ENCODE measurements around the gene GPC6.
"Not testable (repeated sequence)": the region's sequence is repeated elsewhere in the genome, so short reads cannot be mapped to it uniquely, and the experiment has no call there.

Gene GPC6

DNA sequence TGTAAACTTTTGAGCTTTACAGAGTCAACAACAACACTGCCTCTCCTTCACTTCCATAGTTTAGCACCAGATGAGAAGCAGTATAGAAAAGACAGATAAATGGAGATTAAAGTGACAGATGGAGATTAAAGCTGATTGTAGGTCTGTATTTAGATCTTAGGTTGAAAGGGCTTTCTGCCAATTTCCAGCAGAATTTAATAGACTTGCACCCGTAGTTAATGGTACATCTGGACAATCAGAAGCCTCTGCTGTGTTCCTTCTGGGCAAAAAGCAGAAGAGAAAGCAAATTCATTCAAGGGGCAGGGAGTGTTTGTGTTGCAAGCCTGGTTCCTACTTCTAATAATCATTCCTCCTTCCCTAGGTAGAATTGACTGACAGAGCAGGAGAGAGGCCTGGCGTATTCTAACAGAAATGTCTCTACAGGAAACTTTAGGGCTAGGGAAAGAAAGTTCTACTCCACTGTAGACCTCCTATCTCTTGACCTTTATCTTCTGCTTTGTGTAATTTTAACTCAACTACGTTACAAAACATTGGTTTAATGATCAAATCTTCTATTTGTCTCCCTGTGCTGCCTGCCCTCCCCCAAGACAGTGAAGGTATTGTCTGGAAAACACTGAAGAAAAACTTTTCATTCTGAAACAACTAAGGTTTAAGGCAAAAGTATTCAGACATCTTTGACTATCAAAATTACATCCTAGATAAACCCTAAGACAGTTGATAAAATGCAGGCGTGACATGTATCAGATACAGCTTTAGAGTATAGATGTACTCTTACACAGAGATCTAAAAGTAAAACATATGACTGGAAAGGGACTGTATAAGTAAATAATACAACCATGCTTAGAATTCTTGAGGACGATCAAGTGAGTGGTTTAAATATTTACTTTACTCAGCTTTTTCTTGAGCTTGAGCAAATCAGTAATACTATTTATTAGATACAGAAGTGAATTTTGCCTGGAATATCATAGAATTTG, 44.4 kb downstream of the GPC6 start:
- DNase-seq, result peak; percentile 40

DNA sequence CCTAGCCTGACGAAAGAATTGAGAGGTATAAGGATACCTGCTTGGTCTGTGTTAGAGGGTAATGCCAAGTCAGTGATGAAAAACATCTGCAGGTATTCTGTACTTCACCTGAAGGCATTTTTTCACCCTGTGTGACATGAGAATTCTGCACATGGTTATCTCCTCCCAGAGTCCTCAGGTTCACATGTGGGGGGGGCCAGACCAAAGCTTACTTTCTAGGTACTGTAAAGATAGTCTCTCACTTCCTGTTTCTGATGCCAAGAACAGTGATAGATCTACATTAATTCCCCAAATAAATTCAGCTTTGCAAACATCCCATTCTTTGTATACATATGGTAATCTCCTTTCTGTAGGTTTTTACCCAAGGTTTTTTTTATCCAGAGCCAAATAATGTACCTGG, 53.4 kb downstream of the GPC6 start:
- DNase-seq, result no peak

DNA sequence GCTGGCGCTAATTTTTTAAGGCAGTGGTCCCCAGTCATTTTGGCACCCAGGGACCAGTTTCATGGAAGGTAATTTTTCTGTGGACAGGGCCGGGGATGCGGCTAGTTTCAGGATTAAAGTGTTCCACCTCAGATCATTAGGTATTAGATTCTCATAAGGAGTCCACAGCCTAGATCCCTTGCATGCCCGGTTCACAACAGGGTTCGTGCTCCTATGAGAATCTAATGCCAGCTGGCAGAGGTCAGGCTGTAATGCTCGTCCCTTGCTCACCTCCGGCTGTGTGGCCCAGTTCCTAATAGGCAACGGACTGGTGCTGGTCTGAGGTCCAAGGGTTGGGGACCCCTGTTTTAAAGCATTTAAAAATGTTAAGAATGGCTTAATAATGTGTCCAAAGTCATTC, 54.1 kb downstream of the GPC6 start:
- DNase-seq, result no peak

DNA sequence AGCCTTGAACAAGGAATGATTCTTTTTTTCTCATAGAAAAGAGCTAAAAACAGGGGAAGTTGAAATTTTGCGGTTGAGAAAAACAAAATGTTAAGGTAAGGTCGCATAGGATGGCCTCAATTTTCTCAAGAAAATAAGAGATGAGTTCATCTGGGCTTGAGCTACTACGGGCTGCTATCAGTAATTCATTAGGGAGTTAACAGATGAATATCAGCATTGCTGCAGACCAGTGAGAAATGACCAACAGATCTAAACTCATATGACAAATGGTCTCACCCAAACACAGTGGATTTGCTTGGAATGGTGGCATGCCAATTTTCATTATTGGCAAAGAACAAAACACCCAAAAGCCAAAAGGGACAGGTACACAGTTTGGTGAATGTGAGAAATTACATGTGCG, 56.6 kb downstream of the GPC6 start:
- no peak for DNase-seq

- no peak for DNase-seq
These were observed 57.5 kb downstream of the GPC6 start for GRCh38 chr13:93284064-93284463.

GRCh38 chr13:93286047-93286446, 59.4 kb downstream of the GPC6 start:
- no peak for DNase-seq

DNA sequence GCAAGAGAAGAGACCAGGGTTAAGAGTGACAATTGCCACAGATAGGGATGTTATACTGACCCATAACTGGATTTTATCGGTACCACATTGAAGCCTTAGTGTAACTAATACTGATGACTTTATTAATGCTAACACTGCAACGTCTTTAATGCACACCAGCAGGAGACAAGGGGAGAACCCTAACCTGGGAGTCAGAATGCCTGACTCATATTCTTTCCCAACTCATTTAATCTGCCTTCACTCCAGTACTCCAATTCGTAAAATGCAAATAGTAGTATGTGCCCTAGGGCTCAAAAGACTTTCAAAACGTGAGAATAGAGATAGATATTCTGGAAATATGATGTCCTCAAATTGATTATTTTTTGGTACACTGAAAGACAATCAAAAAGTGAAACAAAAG, 62.4 kb downstream of the GPC6 start:
- DNase-seq, result no peak

GRCh38 chr13:93289842-93290241, 63.2 kb downstream of the GPC6 start:
- no peak for DNase-seq

GRCh38 chr13:93290503-93290902, 63.9 kb downstream of the GPC6 start:
- peak; percentile 29 for DNase-seq

GRCh38 chr13:93292366-93292765, 65.8 kb downstream of the GPC6 start:
- no peak for DNase-seq

DNA sequence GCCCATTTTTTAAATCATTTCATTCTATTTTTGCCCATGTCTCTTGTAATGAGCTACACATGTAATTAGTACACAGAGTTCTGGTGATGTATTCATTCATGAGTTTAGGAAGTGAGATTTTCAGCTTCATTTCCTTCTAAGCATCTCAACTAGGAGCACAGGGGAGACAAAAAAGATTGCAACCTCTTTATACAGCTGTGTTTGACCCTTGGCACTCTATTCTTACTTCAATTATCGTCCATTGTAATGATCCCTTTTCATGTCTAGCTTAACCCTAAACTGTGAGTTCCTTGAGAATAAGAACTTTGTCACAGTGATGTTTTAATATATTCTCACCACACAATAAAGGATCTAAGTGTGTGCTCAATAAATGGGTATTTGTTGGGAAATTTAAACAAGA, 67.1 kb downstream of the GPC6 start:
- DNase-seq, result no peak

GRCh38 chr13:93296584-93296983, 70.0 kb downstream of the GPC6 start:
- no peak for DNase-seq

GRCh38 chr13:93298713-93299112, 72.1 kb downstream of the GPC6 start:
- peak; percentile 22 for DNase-seq

GRCh38 chr13:93304134-93304533, 77.5 kb downstream of the GPC6 start:
- no peak for DNase-seq

- DNase-seq, result no peak
These were observed 78.4 kb downstream of the GPC6 start for GRCh38 chr13:93304868-93305613.

- peak; percentile 61 for DNase-seq
These were observed 79.3 kb downstream of the GPC6 start for GRCh38 chr13:93305886-93306285.

- peak; percentile 64 for DNase-seq
These were observed 80.5 kb downstream of the GPC6 start for GRCh38 chr13:93307136-93307535.

DNA sequence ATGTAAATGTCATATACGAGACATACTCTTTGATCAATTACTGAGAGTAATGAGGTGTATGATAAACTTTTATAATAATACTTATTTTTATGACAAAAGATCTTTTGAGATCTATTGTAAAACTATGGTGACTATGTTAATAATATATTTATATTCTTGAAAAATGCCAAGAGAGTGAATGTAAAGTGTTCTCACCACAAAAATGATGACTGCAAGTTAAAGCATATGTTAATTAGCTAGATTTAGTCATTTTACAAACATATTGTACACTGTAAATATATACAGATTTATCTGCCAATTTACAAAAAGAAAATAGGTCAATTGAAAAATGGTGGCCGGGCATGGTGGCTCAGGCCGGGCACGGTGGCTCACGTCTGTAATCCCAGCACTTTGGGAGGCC, 81.0 kb downstream of the GPC6 start:
- peak; percentile 25 for DNase-seq

GRCh38 chr13:93309886-93310523, 83.4 kb downstream of the GPC6 start:
- peak; percentile 60 for DNase-seq

- DNase-seq, result no peak
These were observed 90.2 kb downstream of the GPC6 start for GRCh38 chr13:93316841-93317240.

DNA sequence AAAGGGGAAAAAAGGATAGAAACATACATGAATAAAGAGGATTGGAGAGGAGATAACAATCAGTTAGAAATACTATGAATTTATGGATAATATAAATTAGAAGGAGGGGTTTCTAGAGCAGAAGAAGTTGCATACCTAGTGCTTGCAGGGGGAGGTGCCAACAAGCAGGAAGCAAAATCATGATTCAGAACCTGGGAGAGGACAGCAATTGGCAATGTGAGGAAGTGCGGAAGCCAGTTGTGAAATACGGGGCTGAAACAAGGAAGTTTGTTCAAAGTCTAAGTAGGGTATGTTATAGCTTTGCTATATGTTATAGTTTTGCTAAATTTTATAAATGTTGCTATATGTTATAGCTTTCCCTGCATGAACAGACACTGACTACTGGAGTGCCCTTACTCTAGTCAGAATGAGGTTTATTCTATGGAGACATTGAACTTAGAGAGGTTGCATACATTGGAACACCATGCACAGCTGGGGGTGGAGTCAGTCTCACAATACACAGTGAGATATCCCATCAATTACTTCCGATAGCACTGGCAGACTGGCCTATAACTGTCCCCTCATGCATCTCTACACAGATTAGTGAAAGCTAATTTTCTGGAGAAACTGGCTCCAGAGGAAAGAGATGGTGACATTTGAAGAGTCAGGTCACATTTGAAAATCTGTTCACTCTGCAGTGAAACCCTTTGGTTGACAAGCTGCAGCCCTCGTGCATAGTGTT, 92.1 kb downstream of the GPC6 start:
- no peak for DNase-seq

DNA sequence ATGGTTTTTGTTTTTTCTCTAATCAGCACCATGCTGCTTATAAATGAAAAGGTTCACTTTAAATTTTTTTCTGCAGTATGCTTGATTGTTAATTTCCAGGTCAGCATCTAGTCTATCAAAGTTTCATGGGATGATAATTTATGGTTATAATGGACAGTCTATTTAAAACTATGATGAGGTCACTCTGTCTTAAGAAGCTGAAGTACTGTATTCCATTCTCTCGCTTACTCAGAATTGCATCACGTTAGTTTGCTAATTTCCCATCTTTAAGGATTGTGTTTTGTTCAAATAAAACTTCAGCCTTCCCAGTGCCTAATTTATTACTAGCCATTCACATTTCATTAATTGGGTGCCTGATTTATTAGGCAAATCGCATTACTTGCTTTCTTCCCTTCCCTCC, 94.3 kb downstream of the GPC6 start:
- peak; percentile 34 for DNase-seq

DNA sequence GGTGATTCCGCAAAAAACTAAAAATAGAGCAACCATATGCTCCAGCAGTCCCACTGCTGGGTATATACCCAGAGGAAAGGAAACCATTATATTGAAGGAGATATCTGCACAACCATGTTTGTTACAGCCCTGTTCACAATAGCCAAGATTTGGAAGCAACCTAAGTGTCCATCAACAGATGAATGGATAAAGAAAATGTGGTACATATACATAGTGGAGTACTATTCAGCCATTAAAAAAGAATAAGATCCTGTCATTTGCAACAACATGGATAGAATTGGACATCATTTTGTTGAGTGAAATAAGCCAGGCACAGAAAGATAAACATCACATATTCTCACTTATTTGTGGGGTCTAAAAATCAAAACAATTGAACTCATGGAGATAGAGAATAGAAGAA, 97.3 kb downstream of the GPC6 start:
- not testable (repeated sequence) for DNase-seq

Measured in fibroblast of skin of back (primary cell).